ENCODE data around the gene WDR36.

Gene WDR36

DNA sequence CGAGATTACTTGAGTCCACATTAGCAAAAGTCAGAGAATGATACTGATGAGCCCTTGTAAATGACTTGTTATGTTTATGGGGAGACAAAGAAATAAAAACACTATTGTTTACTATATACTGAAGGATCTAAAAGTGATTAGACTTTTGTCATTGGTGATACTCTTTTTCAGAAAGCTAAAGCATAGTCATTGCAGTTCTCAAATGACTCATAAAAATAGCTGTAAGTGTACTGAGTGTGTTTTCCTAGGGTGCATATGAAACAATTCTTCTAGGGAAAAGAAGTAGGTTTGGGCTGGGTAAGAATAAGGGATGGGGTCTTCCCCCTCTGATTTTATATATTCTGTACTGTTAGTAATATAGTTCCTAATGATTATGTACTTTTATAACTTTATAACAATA lies 32.6 kb downstream of the WDR36 start:
- in situ Hi-C loops (cut with MboI; ENCODE audit: low sequenced_read_pairs, unreplicated experiment) = no loop called here
- TF ChIP-seq, protein P1, sequence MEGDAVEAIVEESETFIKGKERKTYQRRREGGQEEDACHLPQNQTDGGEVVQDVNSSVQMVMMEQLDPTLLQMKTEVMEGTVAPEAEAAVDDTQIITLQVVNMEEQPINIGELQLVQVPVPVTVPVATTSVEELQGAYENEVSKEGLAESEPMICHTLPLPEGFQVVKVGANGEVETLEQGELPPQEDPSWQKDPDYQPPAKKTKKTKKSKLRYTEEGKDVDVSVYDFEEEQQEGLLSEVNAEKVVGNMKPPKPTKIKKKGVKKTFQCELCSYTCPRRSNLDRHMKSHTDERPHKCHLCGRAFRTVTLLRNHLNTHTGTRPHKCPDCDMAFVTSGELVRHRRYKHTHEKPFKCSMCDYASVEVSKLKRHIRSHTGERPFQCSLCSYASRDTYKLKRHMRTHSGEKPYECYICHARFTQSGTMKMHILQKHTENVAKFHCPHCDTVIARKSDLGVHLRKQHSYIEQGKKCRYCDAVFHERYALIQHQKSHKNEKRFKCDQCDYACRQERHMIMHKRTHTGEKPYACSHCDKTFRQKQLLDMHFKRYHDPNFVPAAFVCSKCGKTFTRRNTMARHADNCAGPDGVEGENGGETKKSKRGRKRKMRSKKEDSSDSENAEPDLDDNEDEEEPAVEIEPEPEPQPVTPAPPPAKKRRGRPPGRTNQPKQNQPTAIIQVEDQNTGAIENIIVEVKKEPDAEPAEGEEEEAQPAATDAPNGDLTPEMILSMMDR (IDR thresholded peaks at IDR 0.05; ENCODE audit: borderline replicate concordance, control extremely low read depth, extremely low read depth, insufficient read depth, missing control alignments) = no peak

DNA sequence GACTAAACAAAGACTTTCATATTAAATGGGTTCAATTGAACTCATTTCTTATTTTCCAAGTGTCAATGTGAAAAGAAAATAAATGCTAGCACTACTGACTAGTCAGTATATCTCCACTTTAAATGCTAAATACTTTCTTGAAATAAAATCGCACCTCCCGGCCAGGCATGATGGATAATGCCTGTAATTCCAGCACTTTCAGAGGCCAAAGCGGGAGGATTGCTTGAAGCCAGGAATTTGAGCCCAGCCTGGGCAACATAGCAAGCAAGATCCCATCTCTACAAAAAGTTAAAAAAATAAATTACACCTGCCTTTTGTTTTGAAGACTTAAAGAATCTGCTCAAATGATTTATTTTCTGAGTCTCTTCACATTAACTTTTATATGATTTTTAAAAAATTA lies 34.7 kb downstream of the WDR36 start:
- no peak for DNase-seq (ENCODE audit: low spot score)
- in situ Hi-C loops (cut with MboI; ENCODE audit: low sequenced_read_pairs, unreplicated experiment) = no loop called here
- TF ChIP-seq, protein P1 (IDR thresholded peaks at IDR 0.05; ENCODE audit: borderline replicate concordance, control extremely low read depth, extremely low read depth, insufficient read depth, missing control alignments) = no peak

More for the DNA sequence above, 32.6 kb downstream of the WDR36 start:
- no peak for DNase-seq (ENCODE audit: low spot score)

DNA sequence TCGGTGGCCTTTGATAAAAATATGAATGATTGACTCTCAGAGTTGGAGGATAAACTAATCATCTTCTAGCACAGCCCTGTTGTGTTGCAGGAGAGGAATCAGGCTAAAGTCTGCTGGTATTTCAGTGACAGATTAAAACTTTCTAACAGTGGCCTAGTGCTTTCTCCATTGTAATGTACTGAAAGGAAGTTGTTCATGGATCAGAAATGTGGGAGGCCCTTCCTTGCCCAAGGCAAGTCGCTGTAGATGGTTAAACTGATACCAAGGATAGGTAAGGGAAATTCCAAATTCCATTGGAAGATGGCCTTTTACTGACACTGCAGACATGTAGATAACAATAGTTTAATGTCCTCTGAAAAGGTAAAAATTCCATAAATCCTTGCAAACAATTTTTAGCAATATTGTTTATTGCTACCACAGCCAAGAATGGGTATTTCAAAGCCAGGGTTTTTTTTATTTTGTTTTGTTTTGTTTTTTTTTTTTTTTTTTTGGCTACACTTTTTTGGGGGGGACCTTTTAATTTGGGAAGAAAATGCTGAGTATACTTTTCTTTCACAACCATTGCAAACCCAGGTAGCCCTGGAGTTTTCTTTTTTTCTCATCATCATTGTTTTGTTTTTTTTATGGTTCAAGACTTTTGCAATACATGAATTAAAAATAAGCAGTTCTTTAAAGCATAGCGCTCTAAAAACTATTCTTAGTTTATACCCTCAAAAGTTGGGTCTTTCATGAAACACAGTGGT lies 35.5 kb downstream of the WDR36 start:
- no peak for DNase-seq (ENCODE audit: low spot score)
- in situ Hi-C loops (cut with MboI; ENCODE audit: low sequenced_read_pairs, unreplicated experiment) = no loop called here
- TF ChIP-seq, protein P1 (IDR thresholded peaks at IDR 0.05; ENCODE audit: borderline replicate concordance, control extremely low read depth, extremely low read depth, insufficient read depth, missing control alignments) = no peak

DNA sequence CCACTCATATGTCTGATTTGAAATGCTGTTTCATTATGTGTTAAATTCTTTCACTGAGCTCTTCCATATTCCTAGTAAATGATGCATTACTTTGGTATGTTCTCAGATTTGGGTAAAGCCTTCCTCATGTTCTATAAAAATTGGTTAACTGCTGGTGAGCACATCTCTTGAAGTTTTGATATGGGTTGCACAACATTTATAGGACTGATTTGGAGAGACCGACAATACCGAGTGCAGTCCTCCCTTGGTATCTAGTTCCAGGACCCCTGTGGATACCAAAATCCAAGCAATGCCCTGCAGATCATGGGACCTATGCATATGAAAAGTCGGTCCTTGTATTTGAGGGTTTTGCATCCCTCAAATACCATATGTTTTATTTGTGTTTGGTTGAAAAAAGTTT lies 37.8 kb downstream of the WDR36 start:
- DNase-seq (ENCODE audit: low spot score) = no peak
- TF ChIP-seq, protein P1 (IDR thresholded peaks at IDR 0.05; ENCODE audit: borderline replicate concordance, control extremely low read depth, extremely low read depth, insufficient read depth, missing control alignments) = no peak
- in situ Hi-C loops (cut with MboI; ENCODE audit: low sequenced_read_pairs, unreplicated experiment) = no loop called here

DNA sequence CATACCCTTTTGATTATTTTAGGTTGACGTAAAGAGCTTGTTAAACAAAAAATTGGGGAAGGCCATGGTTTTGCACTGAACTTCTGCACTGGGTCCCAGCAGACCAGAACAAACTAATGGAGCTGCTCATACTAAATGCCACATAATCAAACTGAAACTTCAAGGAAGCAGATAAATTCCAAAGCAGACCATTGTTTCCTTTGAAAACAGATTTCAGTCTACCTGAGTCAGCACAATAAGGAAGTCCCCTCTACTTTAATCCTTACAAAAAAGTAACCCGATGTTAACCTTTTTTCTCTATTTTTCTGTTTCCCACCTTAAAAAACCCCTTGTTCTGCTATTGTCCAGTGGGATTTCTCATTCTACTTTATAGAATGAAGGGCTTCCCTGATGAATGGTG lies 39.2 kb downstream of the WDR36 start:
- DNase-seq (ENCODE audit: low spot score) = no peak
- in situ Hi-C loops (cut with MboI; ENCODE audit: low sequenced_read_pairs, unreplicated experiment) = no loop called here
- TF ChIP-seq, protein P1 (IDR thresholded peaks at IDR 0.05; ENCODE audit: borderline replicate concordance, control extremely low read depth, extremely low read depth, insufficient read depth, missing control alignments) = no peak

DNA sequence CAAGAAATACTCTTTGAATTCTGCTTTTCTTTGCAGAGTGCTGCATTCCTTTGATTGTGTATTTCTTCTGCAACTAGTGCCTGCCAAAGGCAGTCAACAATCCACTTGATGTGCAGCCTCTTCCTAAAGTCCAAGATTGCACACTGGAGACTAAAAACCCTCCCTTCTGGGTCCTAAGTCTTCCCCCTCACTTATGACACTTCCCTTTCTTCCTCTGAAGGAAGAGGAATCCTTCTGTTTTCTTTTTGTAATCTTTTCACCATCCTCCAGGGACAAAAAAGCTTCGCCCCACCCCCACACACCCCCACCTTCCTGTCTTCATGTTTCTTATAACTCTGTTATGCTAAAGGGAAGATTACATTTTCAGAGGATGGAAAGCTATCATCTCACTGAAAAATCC lies 39.9 kb downstream of the WDR36 start:
- DNase-seq (ENCODE audit: low spot score) = no peak
- TF ChIP-seq, protein P1 (IDR thresholded peaks at IDR 0.05; ENCODE audit: borderline replicate concordance, control extremely low read depth, extremely low read depth, insufficient read depth, missing control alignments) = no peak
- in situ Hi-C loops (cut with MboI; ENCODE audit: low sequenced_read_pairs, unreplicated experiment) = no loop called here

Data from GM13976 (cell line).